GM10266 (cell line): ENCODE data around the gene COL9A3.

Experiments used
- DNase-seq: peaks from one replicate; pipeline ENCODE4 v3.0.0; 2012; ENCODE audit errors: extremely low spot score
- TF ChIP-seq, protein P1 (sequence below): IDR thresholded peaks from 2 replicates; pipeline ENCODE4 v1.5.1; 2012; ENCODE audit warnings: mild to moderate bottlenecking, low read depth; ENCODE audit not compliant: control insufficient read depth, insufficient read depth; ENCODE audit errors: missing control alignments

The COL9A3 gene

GRCh38 chr20:62771396-62772102 is 45.3 kb upstream of the COL9A3 start:
- TF ChIP-seq, protein P1, sequence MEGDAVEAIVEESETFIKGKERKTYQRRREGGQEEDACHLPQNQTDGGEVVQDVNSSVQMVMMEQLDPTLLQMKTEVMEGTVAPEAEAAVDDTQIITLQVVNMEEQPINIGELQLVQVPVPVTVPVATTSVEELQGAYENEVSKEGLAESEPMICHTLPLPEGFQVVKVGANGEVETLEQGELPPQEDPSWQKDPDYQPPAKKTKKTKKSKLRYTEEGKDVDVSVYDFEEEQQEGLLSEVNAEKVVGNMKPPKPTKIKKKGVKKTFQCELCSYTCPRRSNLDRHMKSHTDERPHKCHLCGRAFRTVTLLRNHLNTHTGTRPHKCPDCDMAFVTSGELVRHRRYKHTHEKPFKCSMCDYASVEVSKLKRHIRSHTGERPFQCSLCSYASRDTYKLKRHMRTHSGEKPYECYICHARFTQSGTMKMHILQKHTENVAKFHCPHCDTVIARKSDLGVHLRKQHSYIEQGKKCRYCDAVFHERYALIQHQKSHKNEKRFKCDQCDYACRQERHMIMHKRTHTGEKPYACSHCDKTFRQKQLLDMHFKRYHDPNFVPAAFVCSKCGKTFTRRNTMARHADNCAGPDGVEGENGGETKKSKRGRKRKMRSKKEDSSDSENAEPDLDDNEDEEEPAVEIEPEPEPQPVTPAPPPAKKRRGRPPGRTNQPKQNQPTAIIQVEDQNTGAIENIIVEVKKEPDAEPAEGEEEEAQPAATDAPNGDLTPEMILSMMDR, result no peak
- no peak for DNase-seq

DNA sequence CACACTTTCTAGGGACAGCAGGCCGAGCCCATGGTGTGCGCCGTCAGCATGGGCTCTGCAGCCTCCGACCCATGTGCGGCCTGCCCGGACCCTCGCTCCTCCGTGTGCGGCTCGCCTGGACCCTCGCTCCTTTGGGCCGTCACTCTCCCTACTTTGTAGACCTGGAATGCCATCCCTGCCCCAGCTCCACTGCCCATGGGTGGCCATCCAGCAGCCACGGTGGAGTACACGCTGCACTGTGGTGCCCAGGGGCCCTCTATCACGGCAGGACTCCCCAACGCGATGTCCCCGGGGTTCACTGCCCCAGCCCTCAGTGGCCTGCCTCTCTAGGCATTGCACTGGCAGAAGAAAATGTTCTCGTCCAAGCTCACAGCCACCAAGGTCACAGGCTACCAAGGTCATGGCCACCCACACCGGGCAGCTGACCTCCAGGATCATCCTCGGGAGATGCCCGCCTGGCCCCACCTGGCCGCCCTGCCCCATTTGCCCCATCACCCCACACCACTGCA is 44.7 kb upstream of the COL9A3 start:
- DNase-seq, result no peak
- TF ChIP-seq, protein P1, result no peak

- DNase-seq, result no peak
- TF ChIP-seq, protein P1, result no peak
These were observed 44.2 kb upstream of the COL9A3 start for GRCh38 chr20:62772619-62772989.

GRCh38 chr20:62772990-62773844 is 43.6 kb upstream of the COL9A3 start:
- TF ChIP-seq, protein P1, result no peak
- no peak for DNase-seq

DNA sequence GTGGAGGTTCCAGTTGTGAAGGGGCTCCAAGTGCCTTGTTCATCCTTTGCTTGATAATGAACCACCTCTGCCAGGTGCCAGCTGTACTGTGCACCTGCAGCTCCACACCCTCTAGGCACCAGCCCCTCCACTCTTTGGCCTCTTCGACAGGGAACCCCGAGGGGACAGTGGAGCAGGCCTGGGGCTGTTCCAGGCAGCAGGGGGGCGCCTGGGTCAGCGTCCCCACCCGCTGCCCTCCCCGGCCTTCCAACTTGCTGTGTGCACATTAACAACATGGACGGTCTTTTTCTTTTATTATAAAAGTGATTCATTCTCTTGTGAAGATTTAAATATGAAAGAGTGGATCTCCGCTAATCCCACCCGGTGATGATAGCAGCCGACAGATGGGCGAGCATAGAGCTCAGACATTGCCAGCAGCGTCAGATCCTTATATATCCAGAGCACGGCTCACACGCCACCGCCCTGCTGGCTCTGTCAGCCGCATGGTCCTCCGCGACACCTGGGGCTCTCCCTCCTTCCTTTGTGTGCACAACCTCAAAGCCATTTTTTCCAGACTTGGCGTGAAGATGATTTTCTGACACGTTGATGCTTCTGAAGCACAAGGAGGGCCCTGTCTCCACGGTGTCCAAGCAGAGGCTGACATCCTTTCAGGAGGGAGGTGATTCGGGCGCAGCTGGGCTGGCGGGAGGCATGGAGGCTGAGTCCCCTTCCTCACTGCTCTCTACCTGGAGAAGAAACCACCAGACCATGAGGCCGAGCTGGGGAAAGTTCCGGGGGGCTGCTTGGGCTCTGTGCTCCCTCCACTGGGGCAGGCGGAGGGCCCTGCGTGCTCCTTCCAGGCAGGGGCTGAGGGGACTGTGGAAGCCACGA is 42.8 kb upstream of the COL9A3 start:
- TF ChIP-seq, protein P1, result no peak

DNA sequence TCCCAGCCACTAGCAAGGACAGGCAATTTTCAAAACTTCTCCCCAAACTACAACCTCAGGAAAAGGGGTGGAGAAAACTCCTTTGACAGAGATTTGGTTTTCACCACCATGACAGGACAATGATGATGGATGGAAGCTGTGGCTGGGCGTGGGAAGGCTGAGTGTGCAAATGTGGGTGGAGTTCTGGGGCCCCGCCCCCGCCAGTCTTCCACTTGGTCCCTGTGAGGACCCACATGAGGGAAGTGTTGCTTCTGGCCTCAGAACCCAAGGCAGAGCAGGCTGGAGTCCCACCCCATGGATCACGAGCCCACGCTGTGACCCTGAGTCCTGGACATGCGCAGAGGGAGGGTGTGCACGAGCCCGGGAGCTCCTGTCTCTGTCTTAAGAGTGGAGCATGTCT is 42.1 kb upstream of the COL9A3 start:
- TF ChIP-seq, protein P1, result no peak
- no peak for DNase-seq

More for the DNA sequence above, 42.8 kb upstream of the COL9A3 start:
- DNase-seq, result no peak
